Keratinocyte (primary cell): ENCODE results near the gene PARD3. TPM values are rescaled to one million over a fixed set of nuclear protein-coding genes. Genes with fewer than 3 reads are reported as not detected.

Source experiments
- DNase-seq: peaks from one replicate; pipeline ENCODE4 v3.0.0-alpha.2; 2011; ENCODE audit warnings: low read depth, missing footprints, low spot score
- FAIRE-seq: peaks from 2 replicates; lab custom pipeline; 2011; peaks lifted over from hg19 to GRCh38; lab: Jason Lieb, UNC
- H2AFZ ChIP-seq: 2 replicates; pipeline ENCODE4 v1.6.0; 2012; ENCODE audit warnings: low read length, control low read depth, inconsistent platforms; ENCODE audit not compliant: control insufficient read depth
- H3K27ac ChIP-seq: 2 replicates; pipeline ENCODE4 v1.5.1; 2011; ENCODE audit warnings: low read length; ENCODE audit not compliant: control insufficient read depth, insufficient read depth
- H3K27me3 ChIP-seq: 3 replicates; pipeline ENCODE4 v1.6.0; 2011; ENCODE audit warnings: low read length; ENCODE audit not compliant: control insufficient read depth, insufficient read depth; ENCODE audit errors: extremely low read depth
- H3K36me3 ChIP-seq, 2 experiments: 2 replicates in 1 of 2; 3 replicates in 1 of 2; pipeline ENCODE4 v1.5.1; 2011; ENCODE audit warnings: low read length in 2 of 2, mild to moderate bottlenecking in 1 of 2; ENCODE audit not compliant: control insufficient read depth in 2 of 2, insufficient read depth in 2 of 2; ENCODE audit errors: extremely low read depth in 1 of 2
- H3K4me1 ChIP-seq: 3 replicates; pipeline ENCODE4 v1.5.1; 2011; ENCODE audit warnings: low read length; ENCODE audit not compliant: control insufficient read depth, insufficient read depth; ENCODE audit errors: extremely low read depth
- H3K4me2 ChIP-seq: 3 replicates; pipeline ENCODE4 v1.6.0; 2011; ENCODE audit warnings: low read depth, low read length; ENCODE audit not compliant: control insufficient read depth, insufficient read depth; ENCODE audit errors: extremely low read depth
- H3K4me3 ChIP-seq, 3 experiments: fragments of 200-600 bp in 1 of 3; sonication (generic) in 1 of 3; 2 replicates in 2 of 3; 3 replicates in 1 of 3; pipeline ENCODE4 v1.5.1; 2011 to 2016; ENCODE audit warnings: low read length in 3 of 3, mild to moderate bottlenecking in 3 of 3, control low read depth in 2 of 3, inconsistent platforms in 1 of 3, low read depth in 1 of 3, mixed read lengths in 1 of 3, mixed run types in 1 of 3, moderate library complexity in 1 of 3; ENCODE audit not compliant: control insufficient read depth in 2 of 3, insufficient read depth in 2 of 3; ENCODE audit errors: extremely low read depth in 1 of 3
- H3K79me2 ChIP-seq: 2 replicates; pipeline ENCODE4 v1.6.0; 2012; ENCODE audit warnings: low read length; ENCODE audit not compliant: control insufficient read depth, insufficient read depth
- H3K9ac ChIP-seq: 3 replicates; pipeline ENCODE4 v1.6.0; 2011; ENCODE audit warnings: low read length; ENCODE audit not compliant: control insufficient read depth, insufficient read depth; ENCODE audit errors: extremely low read depth
- H3K9me1 ChIP-seq: 3 replicates; pipeline ENCODE4 v1.6.0; 2011; ENCODE audit warnings: low read length; ENCODE audit not compliant: control insufficient read depth, insufficient read depth; ENCODE audit errors: extremely low read depth
- H3K9me3 ChIP-seq: 2 replicates; pipeline ENCODE4 v1.5.1; 2012; ENCODE audit warnings: low read depth, low read length; ENCODE audit not compliant: control insufficient read depth
- H4K20me1 ChIP-seq: 3 replicates; pipeline ENCODE4 v1.6.0; 2011; ENCODE audit warnings: low read length; ENCODE audit not compliant: control insufficient read depth, insufficient read depth; ENCODE audit errors: extremely low read depth
- EZH2 ChIP-seq: IDR thresholded peaks from one replicate; pipeline ENCODE4 v1.6.1; 2012; ENCODE audit warnings: inconsistent platforms, mild to moderate bottlenecking, low read length, moderate library complexity
- dilution Hi-C: fragments of 300-500 bp; cut with MboI; formaldehyde crosslinking; loops from one replicate; pipeline ENCODE4 v1.7.0; 2020; ENCODE audit warnings: low sequenced_read_pairs; ENCODE audit not compliant: extremely low pct_ligation_motif_present
- polyA plus RNA-seq, 5 experiments: library from polyadenylated mRNA; depleted of rRNA in 3 of 5; stranded (reverse) in 3 of 5; stranded (forward) in 1 of 5; unstranded in 1 of 5; fragments of >200 nt; gene quantifications; 1 replicate in 1 of 5; 2 replicates in 3 of 5; 3 replicates in 1 of 5; pipeline versions ENCODE4 v1.2.1 to v1.2.3, GENCODE V29; 2011 to 2012; ENCODE audit warnings: missing spikeins in 2 of 5, low read depth in 1 of 5, low replicate concordance in 1 of 5
- TF ChIP-seq, protein P1 (sequence below), 3 experiments: IDR thresholded peaks in 1 of 3; conservative IDR thresholded peaks in 1 of 3; optimal IDR thresholded peaks in 1 of 3; 2 replicates in 2 of 3; 3 replicates in 1 of 3; pipeline versions ENCODE3 to v1.5.1; 2011; ENCODE audit warnings: low read length in 3 of 3, mild to moderate bottlenecking in 3 of 3, moderate library complexity in 2 of 3, control low read depth in 1 of 3, inconsistent platforms in 1 of 3; ENCODE audit not compliant: insufficient read depth in 2 of 3; ENCODE audit errors: extremely low read depth in 1 of 3

Gene PARD3
- polyA plus RNA-seq, 1 donor (not counting 4 experiments of a cell fraction or from before 2014, with no cell fraction given): 46.4 TPM

DNA sequence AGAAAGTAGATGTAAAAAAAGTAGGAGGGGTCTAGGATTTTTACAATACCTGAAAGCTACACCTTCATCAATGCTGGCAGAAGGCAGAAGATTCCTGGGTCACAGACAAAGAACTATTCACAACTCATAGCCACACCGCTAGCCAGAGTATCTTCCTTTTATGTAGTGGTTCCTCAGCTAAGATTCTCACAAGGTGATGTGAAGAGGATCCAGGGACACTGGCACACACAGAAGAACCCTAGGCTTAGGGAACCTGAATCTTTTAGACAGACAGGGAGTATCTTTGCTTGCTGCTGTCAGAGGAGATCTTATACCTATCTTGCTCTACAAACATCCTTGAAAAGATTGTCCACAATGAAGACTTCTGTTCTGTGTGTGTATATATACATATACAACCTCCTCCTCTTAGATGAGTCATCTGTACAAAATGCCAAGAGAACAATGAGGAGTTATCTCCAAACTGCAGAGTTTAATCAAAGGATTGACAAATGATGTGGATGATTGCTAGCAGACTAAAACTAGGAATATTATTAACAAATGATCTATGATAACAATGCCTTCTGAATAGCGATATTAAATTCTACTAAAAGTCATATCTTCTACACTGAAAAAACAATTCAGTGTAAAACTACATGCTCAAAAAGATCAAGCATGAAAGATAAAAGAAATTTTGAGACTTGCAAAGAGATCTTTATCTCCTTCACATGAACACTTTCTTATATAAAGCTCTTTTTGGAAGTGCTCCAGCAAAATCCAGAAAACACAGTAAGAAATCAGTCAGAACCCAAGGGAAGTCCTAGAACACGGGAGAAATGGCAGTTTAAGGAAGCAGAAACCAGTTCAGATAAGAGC, 409.3 kb downstream of the PARD3 start:
- Histone ChIP-seq H3K36me3 (no peaks in the 10 kb centered on the region), H3K9ac (no peak overlapping the region), H3K9me1 (no peaks in the 10 kb centered on the region), H3K27me3 (no peaks in the 10 kb centered on the region), H3K4me3 (no peak overlapping the region), H3K79me2 (peaks cover 1% of the 10 kb centered on the region), H3K9me3 (no peaks in the 10 kb centered on the region), H4K20me1 (no peaks in the 10 kb centered on the region), H3K27ac (peak overlapping the region; percentile 22), H3K4me1 (peaks cover 18% of the 10 kb centered on the region), H2AFZ (no peak overlapping the region), H3K4me2 (peak overlapping the region; percentile 17)
- dilution Hi-C loops: no loop called here
- FAIRE-seq: peak; percentile 43
- TF ChIP-seq, protein P1, sequence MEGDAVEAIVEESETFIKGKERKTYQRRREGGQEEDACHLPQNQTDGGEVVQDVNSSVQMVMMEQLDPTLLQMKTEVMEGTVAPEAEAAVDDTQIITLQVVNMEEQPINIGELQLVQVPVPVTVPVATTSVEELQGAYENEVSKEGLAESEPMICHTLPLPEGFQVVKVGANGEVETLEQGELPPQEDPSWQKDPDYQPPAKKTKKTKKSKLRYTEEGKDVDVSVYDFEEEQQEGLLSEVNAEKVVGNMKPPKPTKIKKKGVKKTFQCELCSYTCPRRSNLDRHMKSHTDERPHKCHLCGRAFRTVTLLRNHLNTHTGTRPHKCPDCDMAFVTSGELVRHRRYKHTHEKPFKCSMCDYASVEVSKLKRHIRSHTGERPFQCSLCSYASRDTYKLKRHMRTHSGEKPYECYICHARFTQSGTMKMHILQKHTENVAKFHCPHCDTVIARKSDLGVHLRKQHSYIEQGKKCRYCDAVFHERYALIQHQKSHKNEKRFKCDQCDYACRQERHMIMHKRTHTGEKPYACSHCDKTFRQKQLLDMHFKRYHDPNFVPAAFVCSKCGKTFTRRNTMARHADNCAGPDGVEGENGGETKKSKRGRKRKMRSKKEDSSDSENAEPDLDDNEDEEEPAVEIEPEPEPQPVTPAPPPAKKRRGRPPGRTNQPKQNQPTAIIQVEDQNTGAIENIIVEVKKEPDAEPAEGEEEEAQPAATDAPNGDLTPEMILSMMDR (optimal IDR thresholded peaks at IDR 0.05 in 1 of 3, IDR thresholded peaks at IDR 0.05 in 1 of 3, conservative IDR thresholded peaks at IDR 0.05 in 1 of 3; ENCODE audit: extremely low read depth in 1 of 3, insufficient read depth in 2 of 3, low read length in 3 of 3): no peak
- TF ChIP-seq EZH2: no peak
- no peak for DNase-seq

GRCh38 chr10:34403512-34403911, 411.6 kb downstream of the PARD3 start:
- Histone ChIP-seq H3K9me3 (no peaks in the 10 kb centered on the region), H3K79me2 (peaks cover 1% of the 10 kb centered on the region), H3K27me3 (no peaks in the 10 kb centered on the region), H2AFZ (no peak overlapping the region), H3K4me1 (peaks cover 18% of the 10 kb centered on the region), H4K20me1 (no peaks in the 10 kb centered on the region), H3K9me1 (no peaks in the 10 kb centered on the region), H3K9ac (no peak overlapping the region), H3K4me3 (no peak overlapping the region), H3K27ac (no peak overlapping the region), H3K36me3 (no peaks in the 10 kb centered on the region), H3K4me2 (no peak overlapping the region)
- FAIRE-seq (no peak), DNase-seq (no peak)
- dilution Hi-C loops: no loop called here
- TF ChIP-seq, protein P1 (optimal IDR thresholded peaks at IDR 0.05 in 1 of 3, IDR thresholded peaks at IDR 0.05 in 1 of 3, conservative IDR thresholded peaks at IDR 0.05 in 1 of 3; ENCODE audit: extremely low read depth in 1 of 3, insufficient read depth in 2 of 3, low read length in 3 of 3): no peak
- no peak for TF ChIP-seq EZH2
